NCI-H2081 treated with DMSO at 0.1 percent for 48 hours (cell line): Measurements from ENCODE around the gene SH3RF2.
"Not testable (repeated sequence)": the region's sequence is repeated elsewhere in the genome, so short reads cannot be mapped to it uniquely, and the experiment has no call there.

Experiments used
- DNase-seq: peaks from one replicate; lab custom pipeline; 2025; lab: John Stamatoyannopoulos, UW

Gene SH3RF2

GRCh38 chr5:146079695-146080373 lies 143.5 kb downstream of the SH3RF2 start:
- no peak for DNase-seq

DNA sequence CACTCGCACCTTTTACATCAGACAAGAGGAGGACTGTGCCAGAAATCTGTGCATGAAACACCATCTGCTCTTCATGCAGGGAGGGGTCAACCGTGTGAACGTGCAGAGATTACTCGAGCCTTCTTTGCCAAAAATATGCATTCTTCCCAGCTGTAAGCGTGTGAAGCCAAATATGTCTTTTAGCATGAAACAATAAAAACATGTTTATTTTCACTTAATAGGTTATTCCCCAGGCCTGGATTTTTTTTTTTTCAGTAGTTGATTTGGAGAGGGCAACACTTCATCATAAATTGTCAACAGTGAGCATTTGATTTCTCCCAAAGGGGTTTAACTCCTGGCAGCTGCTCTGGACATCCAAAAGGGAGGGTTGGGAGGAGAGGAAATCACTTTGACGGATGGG lies 145.2 kb downstream of the SH3RF2 start:
- no peak for DNase-seq

GRCh38 chr5:146082798-146083197 lies 146.4 kb downstream of the SH3RF2 start:
- no peak for DNase-seq

GRCh38 chr5:146084376-146084775 lies 148.0 kb downstream of the SH3RF2 start:
- DNase-seq, result no peak

- no peak for DNase-seq
Observed at GRCh38 chr5:146088098-146088497, 151.7 kb downstream of the SH3RF2 start.

DNA sequence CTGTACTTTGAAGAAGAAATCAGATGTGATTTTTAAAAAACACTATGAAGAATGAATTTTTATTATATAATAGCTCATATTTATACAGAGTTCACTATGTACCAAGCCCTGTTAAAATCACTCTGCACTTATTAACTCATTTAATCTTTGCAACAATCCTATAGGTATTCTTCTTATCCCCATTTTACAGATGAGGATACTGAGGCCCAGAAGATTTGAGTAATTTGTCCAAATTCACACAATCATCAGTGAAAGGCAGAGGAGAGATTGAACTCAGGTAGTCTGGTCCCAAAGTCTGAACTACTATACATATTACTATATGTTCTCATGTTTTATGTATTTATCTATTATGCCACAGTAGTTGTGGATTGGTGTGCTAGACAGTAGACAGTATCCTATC lies 152.9 kb downstream of the SH3RF2 start:
- DNase-seq, result no peak

GRCh38 chr5:146091881-146092280 lies 155.5 kb downstream of the SH3RF2 start:
- no peak for DNase-seq

DNA sequence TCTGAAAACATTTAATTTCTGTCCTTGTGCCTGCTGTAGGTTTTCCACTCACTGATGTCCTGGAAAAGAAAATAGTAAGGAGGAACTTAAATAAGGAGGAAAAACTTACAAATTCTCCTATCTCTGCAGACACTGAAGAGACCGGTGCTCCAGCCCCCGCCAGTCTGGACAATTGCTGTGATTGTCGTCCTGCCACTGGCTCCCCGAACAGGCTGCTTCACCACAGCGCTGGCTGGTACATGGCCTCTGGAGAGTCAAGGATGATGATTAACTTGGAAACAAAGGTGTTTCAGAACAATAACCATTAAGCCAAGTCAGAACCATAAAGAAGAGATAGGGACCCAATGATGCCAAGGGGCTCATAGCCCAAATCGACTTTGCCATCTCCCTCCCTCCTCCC lies 161.7 kb downstream of the SH3RF2 start:
- DNase-seq, result no peak

GRCh38 chr5:146101646-146102045 lies 165.3 kb downstream of the SH3RF2 start:
- no peak for DNase-seq

DNA sequence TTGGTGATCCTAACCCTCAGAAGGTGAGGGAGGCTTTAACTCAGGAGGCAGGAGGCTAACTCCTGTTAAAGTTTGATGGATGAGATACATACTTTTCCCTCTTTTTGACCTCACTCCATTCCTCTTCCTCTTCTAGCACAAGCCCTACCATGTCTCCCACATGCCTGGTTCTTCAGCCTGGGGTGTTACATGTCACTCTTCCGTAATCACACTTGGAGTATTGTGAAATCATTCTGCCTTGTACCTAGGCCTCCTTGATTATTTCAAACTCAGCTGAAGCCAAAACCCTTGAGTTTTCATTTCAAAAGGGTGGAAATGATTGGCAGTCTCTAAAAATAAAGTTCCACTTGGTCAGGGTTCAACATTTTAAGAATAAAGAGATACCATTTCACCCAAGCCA lies 167.2 kb downstream of the SH3RF2 start:
- no peak for DNase-seq

GRCh38 chr5:146105477-146105876 lies 169.1 kb downstream of the SH3RF2 start, which contains the start of gene PLAC8L1:
Gene PLAC8L1, minus strand, starts transcription at chr5:146105577. Its CDS starts 1,266 bp downstream, at chr5:146104311.
- no peak for DNase-seq

DNA sequence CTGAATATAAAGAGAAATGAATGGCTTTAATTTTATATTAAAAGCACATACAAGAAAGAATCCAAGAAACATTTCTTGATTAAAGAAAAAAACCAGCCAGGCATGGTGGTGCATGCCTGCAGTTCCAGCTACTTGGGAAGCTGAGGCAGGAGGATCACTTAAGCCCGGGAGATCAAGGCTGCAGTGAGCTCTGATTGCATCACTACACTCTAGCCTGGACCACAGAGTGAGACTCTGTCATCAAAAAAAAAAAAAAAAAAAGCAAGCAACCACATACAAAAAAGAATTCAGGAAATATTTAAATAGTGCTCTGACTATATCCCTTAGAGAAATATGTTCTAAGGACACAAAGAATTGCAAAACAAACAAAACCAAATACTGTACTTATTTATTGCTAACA lies 171.5 kb downstream of the SH3RF2 start:
- no peak for DNase-seq

- not testable (repeated sequence) for DNase-seq
Observed at GRCh38 chr5:146108870-146109269, 172.5 kb downstream of the SH3RF2 start.

GRCh38 chr5:146109379-146109778 lies 173.0 kb downstream of the SH3RF2 start:
- DNase-seq, result no peak

- DNase-seq, result no peak
Observed at GRCh38 chr5:146111409-146111808, 175.0 kb downstream of the SH3RF2 start.

GRCh38 chr5:146112476-146112875 lies 176.1 kb downstream of the SH3RF2 start:
- no peak for DNase-seq
